Glomerular visceral epithelial cell (primary cell): ENCODE measurements around the gene PFKL.
A peak's percentile ranks its signal among the peaks of the same experiment; 100 is the strongest.
"Not testable (repeated sequence)": the region's sequence is repeated elsewhere in the genome, so short reads cannot be mapped to it uniquely, and the experiment has no call there.

Experiments used
- DNase-seq: peaks from one replicate; pipeline ENCODE4 v3.0.0-alpha.2; 2016; ENCODE audit errors: extremely low spot score

The PFKL gene

DNA sequence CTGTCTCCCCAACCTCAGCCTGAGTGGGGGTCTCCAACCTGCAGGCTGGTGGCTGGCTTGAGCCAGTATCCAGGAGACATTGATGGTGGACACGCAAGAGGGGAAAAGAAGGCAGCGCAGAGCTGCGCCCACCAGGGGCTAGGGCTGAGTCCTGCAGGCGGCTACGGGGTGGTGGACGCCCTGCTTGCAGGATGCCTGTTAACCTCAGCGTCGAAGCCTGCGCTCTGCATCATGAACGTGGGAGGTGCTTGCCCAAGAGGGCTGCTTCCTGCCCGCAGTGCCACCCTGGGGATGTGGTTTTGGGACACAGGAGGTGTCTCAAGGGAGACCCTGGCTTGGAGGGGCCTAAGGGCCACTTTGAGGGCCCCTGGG, 27.7 kb downstream of the PFKL start:
- no peak for DNase-seq

DNA sequence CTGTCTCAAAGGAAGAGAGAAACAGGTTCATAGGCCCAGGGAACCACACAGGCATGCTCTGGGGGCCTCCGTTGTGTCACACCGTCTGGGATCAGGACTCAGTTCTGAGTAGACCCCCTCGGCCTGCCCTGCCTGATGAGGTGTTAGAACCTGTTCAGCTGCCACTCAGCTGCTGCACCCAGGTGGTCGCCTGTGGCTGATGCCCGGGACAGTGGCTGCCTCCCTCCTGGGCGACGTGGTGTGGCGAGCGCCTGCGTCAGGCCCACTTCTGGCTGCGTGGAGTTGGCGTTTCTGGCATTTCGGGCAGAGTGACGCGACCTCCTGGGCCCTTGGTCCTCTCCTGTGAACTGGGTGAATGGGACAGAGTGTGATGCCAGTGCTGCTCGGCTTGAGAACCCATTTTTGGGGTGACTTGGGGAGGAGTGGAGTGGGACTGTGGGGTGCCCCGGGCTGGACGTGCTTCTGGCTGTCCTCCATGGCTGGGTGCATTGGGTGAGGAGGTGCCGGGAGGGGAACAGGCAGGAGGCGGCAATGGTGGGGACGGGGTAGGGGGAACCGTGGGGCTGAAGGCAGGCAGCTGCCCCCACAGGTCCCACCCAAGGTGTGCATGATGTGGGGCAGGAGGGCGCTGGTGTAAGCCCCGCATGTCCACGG, 28.5 kb downstream of the PFKL start:
- DNase-seq: no peak

DNA sequence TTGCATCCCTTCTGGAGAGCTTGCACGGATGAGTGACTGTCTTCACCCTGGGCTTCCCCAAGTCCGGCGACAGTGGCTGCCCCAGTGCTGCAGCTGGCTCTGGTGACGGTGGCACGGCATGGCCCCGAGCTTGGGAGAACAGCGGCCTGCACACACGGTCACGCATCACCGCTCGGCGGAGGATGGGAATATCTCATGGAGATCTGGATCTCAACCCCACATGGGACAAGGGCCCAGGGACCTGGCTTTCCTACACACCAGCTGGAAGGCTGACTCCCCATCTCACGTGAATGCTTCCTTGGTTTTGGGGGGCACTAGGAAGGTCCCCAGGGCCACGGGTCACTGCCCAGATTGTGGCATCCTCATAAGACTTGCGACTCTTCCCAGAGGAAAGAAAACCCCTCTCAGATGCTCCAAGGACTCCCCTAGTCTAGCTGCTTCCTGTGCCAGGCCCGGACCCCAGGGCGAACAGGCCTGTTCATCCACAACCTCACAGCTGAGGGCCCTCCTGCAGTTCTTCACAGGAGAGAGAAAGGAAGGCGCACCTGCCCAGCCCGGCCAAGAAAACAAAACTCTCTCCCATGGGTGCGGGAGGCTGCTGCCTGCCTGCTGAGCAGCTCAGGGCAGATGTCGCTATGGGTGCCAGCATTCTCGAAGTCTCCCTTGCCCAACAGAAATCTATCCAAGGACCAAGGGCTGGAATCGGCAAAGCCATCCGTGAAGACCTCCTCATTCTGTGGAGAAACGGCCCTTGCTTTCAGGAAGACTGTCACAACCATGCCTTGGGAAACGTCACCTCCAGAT, 29.4 kb downstream of the PFKL start:
- DNase-seq: peak; percentile 39

DNA sequence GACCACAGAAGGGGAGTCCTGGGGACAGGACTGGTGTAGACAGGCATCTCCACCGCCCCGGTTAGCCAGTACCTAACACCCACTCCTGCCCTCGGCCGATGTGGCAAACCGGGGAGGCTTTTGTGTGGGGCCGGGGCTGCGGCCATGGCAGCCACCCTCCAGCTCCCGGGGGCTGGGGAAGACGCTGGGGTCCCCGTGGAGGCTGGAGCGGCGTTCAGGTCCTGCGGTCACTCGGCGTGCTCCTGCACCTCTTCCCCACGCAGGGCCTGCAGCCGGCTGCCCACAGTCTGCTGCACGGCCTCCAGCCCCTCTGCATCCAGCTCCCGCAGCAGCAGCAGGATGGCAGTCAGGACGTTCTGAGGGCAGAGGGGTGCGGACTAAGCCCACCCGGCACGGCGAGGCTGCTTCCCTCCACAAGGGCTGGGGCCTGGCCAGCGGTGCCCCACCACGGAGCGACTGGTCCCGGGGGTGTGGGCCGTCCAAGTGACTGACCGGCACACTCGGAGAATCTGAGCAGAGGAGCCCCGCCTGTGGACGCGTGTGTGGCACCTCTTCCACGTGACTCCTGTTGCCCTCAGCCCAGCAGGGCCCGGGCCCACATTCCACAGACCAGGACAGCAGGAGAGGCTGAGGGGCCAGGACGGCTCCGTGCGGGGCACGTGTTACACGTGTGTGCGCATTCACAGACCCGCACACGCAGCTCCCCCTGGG, 30.3 kb downstream of the PFKL start:
- DNase-seq: no peak

DNA sequence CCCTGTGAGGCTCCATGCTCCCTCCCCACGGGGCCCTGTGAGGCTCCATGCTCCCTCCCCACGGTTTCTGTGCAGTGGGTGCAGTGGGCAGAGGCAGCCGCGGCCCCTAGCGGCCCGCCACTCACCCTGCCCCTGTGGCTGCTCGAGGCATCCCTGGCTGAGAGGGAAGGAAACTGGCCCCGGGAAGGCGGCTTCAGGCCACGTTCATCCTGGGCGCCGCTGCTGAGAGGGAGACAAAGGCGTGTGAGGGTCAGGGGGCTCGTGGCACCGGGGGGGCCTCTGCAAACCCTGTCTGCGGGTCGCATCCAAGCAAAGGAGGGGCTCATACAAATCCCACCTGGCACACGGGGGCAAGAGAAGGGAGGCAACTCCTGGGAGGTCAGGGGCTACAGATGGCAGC, 30.8 kb downstream of the PFKL start:
- DNase-seq: no peak

DNA sequence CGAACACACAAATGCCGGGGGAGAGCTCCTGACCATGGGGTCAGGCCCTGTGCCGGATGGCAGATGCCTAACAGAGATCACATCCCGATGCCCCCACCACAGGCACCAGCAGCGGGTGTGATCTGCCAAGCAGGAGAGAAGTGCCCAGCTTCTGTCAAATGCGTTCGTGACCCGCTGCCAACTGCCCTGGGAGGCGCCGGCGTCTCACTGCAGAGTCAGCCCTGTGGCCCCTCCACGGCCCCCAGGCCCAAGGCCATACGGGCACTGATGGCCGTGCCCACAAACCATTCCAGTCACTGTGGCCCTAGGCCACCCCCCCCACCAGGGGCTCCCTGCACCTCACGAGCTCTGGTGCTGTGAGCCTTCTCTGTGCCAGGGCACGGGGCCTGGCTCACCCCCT, 31.4 kb downstream of the PFKL start:
- DNase-seq: no peak

DNA sequence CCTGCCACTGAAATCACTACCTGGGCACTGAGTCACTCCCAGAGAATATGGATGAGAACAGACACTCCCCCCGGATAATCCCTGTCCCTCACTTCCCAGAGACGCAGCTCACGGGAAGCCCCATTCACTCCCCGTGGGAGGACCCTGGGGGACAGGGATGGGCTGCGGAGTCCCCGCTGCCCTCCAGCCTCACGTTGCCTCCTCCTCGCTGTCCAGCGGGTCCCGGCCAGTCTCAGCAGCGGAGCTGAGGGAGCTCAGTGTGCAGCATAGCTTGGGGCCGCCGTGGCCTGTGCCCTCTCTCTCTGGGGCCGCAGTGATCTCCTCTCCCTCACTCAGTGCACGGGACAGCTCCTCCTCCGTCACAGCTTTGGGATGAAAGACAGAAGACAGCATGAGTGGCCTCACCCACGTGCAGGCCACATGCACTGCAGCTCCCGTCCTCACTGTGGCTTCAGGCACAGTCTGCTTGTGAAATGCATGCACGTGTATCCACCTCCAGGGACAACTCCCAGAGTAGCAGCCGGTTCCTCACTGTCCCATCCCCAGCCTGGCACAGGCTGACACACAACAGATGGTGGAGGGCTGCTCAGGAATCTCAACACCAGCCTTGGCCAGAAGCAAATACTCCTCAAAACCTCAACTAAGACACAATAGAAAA, 31.9 kb downstream of the PFKL start:
- no peak for DNase-seq

DNA sequence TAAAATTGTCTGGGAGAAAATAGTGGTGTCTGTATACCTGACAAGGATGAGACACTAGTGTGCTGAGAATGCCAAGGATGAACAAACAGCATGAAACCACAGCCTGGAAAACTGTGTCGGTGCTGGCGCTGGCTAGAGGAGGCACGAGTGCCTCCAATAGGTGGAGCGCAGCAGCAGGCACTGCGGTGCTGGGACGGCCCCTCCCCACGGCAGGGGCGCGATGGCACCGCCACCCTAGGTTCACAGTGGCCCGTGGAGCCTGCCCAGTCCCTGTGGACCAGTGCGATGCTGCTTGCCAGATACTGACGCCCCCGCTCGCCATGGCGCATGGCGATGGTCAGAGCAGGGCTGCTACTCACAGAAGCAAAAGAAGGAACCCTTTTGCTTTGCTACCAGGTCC, 32.5 kb downstream of the PFKL start:
- DNase-seq: no peak

DNA sequence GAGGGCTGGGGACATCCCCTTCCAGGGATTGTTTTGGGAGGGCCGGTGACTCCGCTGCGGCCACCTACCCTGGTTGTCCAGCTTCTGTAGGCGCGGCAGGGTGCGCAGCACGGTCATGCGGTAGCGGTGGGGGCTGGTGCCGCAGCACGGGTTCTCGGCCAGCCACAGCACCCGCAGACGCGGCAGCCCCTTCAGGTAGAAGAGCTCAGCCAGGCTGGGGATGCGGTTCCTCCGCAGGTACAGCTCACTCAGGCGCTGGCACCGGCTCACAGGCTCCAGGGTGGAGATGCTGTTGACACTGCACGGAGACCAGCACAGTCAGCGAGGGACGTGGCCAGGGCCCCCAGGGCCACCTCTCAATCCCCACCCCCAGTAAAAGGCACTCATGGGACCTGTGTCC, 33.1 kb downstream of the PFKL start:
- DNase-seq: no peak

DNA sequence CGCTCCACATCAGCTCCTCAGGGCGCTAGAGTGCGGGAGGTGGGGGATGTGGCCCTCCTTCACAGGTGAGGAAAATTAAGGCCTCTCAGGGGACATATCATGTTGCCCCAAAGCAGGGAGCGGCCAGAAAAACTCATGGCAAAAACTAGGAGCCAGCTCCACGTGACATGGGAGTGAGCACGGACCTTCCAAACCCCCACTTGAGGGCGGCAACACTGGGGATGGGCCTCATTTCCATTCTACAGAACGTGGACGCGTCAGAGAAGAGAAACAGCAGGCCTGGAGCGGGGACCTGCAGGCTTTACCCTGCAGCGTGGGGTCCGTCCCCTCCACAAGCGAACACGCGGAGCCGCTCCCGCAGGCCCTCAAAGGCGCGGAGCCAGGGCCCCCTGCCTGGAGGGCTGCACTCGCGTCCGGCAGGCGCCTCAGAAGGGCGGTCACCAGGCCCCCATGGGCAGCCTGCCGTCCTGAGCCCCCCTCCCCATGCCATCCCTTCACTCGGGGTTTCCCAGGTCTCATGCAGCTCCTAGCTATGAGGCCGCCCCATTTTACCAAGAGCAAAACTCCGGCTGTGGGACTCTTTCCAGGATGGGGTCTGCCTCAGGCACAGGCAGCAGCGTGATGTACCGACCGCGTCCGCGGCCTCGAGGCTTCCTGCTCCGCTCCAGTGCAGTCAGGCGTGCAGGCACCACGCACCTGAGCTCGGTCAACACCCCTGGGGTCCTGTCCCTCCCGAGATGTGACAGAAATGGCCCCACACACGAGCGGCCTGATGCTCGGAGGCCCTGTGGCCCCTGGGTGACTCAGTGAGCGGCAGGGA, 33.9 kb downstream of the PFKL start:
- no peak for DNase-seq

DNA sequence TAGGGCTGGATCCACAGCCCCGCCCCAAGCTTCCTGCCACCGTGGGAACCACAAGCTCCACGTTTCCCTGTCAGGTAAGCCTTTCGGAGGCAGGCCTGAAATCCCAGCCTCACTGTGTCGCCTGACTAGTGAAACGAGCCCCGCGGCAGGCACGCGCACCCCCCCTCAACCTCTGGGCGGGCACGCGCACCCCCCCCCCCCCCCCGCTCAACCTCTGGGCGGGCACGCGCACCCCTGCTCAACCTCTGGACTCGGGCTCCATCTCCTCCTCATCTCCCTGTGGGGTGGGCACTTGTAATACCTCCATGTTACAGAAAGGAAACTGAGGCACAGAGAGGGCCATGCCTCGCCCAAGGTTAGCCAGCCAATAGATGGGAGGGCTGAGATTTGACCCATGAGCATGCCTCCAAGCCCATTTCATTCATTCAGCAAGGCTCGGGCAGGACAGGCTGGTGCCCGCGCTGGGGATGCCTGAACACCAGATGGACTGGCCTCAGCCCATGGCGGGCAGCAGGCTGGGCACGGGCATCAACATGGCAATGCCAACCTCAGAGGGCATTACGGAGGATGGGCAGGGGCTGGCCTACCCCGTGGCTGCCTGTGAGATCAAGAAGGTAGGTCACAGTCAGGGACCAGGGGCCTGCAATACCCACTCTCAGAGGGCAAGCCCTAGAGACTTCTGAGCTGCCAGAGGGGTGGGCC, 34.6 kb downstream of the PFKL start:
- DNase-seq: no peak

DNA sequence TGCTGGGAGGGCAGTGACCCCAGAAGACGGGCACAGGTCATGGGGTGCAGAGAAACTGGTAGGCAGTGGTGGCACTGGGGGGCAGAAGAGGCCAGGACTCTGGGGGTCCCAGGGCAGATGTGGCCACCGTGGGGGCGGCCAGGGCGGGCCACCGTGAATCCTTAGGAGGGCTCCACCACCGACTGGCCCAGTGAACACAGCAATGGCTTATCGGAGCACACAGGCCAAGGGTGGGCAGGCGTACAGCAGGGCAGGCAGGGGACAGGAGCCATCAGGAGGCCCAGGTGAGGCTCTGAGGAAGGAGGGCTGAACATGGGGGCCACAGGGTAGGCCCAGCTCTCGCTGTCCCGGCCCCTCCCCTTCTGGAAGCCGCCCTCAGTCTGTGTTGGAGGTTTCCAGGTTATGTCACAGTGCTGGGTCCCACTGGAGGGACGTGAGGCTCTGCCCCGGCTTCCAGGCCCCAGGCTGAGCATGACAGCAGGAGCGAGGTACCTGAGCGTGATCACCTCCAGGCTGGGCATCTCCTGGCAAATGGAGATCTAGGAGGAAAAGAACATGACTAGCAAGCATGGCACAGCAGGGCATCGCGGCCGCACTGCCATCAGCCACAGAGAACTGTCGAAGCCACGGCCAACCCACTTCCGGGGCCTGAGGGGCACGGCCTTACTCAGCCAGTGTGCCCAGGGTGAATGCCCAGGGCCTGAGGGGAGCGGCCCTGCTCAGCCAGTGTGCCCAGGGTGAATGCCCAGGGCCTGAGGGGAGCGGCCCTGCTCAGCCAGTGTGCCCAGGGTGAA, 35.6 kb downstream of the PFKL start:
- no peak for DNase-seq

DNA sequence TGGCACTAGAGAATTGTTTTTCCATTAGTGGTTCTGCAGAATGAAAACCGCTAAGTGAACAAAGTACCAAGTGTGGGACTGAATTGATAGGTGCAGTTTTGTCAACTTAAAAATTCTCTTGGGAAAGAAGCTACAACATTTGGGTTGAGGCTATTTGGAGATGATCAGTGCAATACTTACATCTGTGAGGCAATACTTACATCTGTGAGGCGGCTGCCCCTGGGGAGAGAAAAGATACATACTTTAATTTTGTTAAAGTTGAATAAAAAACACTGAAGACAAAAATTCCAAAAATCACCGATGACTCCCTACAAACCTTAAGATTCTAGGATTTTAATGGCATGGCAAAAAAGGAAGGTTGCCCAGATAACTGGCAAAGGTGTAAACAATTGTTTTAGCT, 37.6 kb downstream of the PFKL start:
- no peak for DNase-seq

DNA sequence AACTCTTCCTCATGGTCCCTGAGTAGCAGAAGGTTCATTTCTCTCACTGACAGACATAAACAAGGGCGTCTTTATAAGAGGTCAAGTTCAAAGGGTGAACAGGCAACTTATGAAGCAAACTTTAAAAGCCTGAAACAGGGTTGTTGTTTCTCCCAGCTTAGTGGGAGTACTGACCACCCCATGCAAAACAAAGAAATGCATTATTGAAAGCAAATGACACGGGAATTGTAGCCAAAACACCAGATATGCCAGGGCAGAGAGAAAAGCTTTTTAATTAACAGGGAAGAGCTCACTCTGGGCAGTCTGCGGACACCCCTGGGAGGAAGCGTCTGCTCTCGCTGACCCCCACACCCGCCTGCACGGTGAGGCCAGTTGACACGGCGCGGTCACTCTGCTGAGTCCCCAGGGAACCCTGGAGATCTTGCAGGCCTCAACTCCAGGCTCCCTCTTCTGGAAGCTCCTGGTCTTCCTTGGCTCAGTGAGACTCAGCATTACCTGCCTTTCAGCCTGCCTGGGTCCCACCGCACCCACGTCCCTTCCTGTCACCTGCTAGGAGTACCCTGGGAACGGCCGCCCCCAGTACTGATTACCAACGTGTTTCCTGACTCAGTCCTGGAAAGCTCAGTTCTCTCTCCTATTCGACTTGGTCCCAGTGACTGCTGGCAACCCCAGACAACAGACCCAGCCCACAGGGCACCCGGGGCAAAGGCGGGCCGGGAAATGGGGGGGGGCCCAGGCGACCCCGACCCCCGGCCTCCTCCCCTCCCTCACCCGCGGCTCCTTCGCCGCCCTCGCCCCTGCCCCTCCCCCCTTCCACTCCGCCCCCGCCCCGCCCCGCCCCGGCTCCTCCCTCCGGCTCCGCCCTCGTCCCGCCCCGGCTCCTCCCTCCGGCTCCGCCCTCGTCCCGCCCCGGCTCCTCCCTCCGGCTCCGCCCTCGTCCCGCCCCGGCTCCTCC, 38.4 kb downstream of the PFKL start:
- peak; percentile 48 for DNase-seq

DNA sequence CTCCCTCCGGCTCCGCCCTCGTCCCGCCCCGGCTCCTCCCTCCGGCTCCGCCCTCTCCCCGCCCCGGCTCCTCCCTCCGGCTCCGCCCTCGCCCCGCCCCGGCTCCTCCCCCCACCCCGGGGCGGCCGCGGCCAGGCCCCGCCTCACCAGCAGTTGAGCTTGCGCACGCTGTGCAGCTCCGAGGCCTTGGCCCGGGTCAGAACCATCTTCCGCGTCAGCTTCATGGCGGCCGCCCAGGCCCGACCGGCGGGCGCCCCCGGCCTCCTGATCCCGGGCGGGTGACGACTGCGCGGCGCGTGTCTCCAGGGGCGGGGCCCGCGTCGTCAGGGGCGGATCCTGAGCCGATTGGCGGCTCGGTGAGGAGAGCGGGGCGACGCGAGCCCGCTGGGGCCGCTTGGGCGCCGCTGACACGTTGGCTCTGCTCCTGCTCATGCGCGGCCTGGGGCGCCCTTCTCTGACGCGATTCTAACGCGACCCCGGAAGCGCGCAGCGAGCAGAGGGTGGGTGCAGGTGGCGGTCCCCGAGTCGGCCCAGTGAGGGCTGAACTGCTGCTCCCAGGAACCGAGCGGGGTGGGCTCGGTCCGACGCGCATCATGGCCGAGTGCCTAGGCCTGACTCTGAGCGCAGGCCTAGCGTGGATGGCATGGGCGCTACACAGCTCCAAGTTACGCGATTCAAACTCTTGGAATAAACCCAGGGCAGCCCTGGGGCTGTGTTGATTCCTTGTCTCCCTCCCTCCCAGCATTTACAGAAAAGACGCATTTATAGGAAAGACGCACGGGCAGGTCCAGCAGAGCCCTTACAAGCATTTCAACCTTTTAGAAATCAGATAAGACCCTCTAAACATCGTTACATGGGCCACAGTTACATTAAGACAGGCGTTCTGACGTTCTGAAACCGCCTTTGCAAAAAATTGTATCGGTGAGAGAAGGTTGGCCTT, 39.4 kb downstream of the PFKL start, which contains the start of gene CFAP410:
CFAP410 (minus strand) TSS at position 420 of the 940 bp plus-strand sequence; CDS start at position 224, 196 bp downstream.
- peak; percentile 95 for DNase-seq

DNA sequence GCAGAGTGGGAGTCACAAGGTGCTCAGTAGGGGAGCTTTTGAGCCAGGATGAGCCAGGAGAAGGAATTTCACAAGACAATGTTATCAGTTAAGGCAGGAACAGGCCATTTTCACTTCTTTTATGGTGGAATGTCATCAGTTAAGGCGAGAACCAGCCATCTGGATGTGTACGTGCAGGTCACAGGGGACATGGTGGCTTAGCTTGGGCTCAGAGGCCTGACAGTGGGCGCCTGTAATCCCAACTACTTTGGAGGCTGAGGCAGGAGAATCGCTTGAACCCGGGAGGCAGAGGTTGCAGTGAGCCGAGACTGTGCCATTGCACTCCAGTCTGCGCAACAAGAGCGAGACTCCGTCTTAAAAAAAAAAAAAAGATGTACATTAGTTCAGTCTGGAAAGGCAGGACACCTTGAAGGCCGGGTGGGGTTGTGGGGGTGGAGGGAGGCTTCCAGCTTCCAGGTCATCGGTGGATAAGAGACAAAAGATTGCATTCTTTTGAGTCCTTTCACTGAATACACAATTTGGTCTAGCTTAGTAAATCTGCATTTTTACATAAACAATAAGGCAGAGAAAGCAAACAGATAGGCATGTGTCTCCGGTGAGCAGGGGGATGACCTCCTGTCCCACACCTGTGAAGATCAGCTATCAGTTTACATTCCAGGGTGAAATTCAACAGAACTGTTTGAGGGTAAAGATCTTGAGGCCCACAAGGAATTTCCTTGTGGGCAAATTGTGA, 42.0 kb downstream of the PFKL start:
- not testable (repeated sequence) for DNase-seq

DNA sequence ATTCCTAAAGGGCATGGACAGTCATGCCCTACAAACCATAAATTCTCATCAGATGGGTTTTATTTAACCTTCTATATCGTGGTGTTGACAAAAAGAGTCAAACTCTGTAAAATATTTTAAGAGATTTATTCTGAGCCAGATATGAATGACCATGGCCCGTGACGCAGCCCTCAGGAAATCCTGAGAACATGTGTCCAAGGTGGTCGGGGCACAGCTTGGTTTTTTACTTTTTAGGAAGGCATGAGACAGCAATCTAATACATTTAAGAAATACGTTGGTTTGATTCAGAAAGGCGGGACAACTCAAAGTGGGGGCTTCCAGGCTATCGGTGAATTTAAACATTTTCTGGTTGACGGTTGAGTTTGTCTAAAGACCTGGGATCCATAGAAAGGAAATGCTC, 43.1 kb downstream of the PFKL start:
- not testable (repeated sequence) for DNase-seq
